Stimulated activated CD8-positive, alpha-beta memory T cell treated with anti-CD3 and anti-CD28 coated beads, Interleukin-12 subunit alpha, Interleukin-12 subunit beta, amount 100 ng/mL, for 1 hour (primary cell): ENCODE results near the gene AVPR1B.
"Not testable (repeated sequence)": the region's sequence is repeated elsewhere in the genome, so short reads cannot be mapped to it uniquely, and the experiment has no call there.

ENCODE experiments used
- DNase-seq: peaks from one replicate; pipeline ENCODE4 v3.0.0-alpha.2; 2020; ENCODE audit warnings: low read depth

AVPR1B gene

GRCh38 chr1:206081856-206082255 lies 35.3 kb downstream of the AVPR1B start:
- DNase-seq: no peak

DNA sequence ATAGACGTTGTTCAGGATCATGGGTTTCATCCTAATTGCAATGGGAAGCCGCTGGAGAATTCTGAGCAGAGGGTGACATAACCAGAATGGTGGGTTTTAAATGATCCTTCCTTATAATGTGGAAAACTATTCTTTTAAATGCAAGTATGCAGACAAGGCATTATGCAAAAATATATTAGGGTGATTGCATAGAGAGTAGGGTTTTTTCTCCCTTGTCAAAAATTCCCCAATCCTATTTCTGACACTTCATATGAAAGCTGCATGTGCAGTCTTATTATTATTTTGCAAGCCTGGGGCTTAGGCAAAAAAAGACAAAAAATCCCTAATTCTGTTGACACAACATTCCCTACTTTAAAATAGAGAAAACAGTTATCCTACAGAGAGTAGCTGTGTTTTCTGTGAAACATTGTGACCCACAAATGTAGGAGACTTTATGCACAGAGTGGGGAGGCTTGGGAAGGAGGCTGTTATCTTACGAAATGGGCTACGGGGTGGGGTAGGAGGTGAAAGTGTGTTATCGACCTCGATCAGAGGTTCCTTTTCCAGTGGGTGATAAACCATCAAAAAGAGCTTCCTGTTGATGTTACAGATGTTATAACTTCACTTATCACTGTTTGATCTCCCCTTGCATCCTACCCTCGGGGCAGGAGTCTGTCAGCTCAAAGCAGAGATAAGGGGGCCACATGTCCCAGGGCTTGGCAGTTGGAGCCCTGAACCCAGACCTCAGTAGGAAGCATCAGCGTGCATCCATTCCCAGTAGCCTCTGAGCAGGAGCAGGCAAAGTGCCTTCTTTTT lies 37.0 kb downstream of the AVPR1B start:
- no peak for DNase-seq

DNA sequence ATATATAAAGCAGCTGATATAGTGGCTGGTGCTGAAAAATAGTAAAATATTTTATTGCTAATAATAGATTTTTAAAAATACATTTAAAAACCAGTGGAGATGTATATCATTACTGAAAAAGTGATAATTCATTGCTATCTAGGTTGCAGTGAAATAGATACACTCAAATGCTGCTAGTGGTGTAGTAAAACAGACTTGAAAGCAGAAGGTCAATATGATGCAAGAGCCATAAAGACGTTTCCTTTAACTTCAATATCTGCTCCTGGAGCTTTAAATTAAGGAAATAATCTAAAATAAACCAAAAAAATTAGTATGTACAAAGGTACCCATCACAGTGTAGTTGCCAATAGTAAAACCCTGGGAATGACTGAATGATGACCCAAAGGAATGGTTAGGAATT lies 38.1 kb downstream of the AVPR1B start:
- DNase-seq: no peak

GRCh38 chr1:206075786-206076755 lies 41.1 kb downstream of the AVPR1B start:
- DNase-seq: no peak

GRCh38 chr1:206074839-206075238 lies 42.3 kb downstream of the AVPR1B start:
- DNase-seq: no peak

DNA sequence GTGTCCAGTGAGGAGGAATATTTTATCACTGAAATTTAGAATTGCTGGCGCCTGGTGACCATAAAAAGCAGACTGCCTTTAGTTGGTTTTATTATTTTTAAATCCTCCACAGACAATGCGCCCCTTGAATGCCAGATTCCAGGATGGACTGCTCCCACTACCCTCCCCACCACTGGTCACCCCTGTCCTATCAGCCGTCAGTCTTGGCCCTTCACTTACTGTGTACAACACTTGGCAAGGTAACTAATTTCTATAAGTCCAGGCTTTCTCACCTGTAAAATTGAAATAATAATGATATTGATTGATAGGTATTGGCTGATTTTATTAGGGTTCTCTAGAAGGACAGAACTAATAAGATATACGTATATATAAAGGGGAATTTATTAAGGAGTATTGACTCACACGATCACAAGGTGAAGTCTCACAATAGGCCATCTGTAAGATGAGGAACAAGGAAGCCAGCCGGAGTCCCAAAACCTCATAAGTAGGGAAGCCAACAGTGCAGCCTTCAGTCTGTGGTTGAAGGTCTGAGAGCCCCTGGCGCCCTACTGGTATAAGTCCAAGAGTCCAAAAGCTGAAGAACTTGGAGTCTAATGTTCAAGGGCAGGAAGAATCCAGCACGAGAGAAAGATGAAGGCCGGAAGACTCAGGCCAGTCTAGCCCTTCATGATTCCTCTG lies 46.4 kb downstream of the AVPR1B start:
- DNase-seq: no peak

DNA sequence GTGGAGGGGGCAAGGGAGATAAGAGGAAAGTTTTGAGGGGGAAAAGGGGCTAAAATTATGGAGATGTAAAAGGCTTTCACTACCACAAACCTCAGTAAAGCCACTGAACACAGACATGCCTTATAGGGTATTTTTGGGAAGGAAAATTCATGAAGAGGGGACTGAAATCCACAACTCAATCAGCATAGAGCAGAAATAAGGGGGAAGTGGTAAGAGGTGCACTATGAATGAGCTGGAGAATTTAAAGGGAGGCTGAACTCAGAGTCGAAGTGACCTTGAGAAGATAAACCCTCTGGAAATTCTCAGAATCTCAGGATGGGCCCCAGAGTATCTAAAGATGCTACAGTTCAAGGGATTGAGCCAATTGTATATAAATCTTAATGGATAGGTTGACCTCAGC lies 48.9 kb downstream of the AVPR1B start:
- no peak for DNase-seq

DNA sequence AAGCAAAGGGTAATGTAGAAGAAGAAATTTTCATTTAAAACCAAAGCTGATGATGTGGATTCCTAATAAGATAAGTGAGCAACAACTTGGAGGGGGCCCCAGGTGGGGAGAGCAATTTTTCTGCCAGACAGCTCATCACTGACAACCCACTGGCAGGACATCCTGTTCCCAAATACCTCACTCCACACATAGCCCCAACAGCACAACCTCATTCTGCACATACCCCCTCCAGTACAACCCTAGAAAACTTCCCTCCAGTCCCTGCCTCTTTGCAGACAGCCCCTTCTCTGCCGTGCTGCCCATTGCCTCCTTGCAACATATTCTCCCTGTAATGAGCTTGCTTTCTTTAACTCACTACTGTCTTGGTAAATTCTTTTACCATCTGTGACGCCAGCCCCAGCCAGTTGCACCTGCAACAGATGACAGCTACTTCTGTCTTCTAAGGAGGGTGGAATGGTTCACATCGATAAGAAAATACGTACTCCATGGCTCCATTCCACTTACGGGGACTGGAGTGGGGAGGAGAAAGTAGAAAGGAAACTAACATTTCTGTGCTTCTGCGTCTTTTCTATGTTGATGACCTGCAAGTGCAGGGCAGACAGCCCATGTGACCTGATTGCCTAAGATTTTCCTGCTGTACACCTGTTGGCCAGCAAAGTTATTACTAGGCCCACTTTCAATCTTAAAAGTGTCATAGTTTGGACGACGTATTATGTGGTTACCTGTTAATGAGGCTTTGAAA lies 49.5 kb downstream of the AVPR1B start:
- no peak for DNase-seq

DNA sequence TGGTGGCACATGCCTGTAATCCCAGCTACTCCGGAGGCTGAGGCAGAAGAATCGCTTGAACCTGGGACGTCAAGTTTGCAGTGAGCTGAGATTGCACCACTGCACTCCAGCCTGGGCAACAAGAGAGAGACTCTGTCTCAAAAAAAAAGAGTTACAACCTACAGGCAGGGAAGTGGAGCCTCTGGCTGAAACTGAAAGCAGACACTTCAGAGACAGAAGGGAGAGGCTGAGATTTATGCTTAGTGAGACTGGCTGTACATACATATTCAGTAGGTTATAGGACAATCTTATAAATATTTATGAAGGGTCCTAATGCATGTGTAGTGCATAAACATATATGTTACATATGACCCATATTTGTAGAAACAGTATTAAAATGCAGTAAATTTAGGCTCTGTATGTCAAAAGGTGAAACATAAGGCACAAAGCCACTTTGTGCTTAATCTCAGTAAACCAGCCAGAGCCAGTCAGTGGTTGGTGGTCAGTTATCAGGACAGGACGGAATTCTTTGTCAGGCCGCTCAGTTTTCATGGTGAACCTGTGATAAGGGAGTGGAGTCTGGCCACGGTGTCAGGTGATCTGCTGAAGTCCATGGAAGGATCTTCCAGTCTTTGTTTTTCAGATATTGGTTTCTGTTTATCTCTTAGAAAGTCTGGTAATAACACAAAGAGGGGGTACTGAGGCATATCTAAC lies 50.6 kb downstream of the AVPR1B start:
- no peak for DNase-seq

DNA sequence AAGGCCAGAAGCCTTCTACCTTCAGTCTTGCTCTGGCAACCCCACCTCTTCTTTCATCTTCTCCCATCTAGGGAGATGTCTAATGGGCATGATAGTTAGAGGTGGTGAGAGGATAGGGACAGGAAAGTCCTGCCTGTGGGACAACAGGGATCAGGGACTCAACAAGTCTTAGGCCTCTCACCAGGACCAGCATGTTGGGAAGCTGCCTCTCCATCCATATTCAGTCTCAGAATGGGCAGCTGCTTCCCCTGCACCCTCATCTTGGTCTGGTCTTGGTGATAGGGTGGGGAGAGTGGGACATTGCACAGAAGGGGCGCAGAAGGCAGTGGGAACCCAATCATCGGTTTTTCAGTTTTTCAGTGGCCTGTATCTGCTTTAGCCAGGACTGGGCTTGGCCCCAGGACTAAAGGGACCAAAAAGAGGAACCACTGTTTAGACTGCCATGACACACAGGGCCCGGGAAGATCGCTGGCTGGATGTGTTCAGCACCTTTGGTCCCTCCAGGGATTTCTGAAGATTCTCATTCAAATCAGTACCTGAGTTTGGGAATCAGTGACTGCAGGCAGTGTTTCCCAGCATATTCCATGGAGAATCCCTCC lies 51.5 kb downstream of the AVPR1B start:
- DNase-seq: no peak

GRCh38 chr1:206064501-206064900 lies 52.7 kb downstream of the AVPR1B start:
- DNase-seq: not testable (repeated sequence)

DNA sequence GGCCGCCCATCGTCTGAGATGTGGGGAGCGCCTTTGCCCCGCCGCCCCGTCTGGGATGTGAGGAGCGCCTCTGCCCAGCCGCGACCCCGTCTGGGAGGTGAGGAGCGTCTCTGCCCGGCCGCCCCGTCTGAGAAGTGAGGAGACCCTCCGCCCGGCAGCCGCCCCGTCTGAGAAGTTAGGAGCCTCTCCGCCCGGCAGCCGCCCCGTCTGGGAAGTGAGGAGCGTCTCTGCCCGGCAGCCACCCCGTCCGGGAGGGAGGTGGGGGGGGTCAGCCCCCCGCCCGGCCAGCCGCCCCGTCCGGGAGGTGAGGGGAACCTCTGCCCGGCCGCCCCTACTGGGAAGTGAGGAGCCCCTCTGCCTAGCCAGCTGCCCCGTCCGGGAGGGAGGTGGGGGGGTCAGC lies 53.2 kb downstream of the AVPR1B start:
- not testable (repeated sequence) for DNase-seq

GRCh38 chr1:206062464-206062863 lies 54.7 kb downstream of the AVPR1B start:
- no peak for DNase-seq

DNA sequence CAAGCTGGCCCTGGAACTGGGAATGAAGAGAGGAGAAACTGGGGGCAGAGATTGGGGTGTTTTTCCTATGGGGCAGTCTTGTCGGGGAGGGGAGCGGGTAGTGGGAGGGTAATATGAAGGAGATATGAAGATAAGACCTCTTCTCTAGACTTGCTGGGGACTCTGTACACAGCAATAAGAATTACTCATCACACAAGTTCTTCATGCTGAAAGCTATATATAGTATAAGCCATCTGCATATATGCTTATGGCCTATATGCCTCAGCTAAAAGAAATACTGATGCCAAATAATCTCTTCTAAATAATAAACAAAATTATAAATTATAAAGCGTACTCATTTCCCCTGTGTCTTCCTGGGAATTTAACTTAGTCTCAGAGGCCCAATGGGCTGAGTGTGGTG lies 56.3 kb downstream of the AVPR1B start:
- DNase-seq: no peak
